HG03103 (cell line): ENCODE measurements around the gene PNPLA7.

Experiments
- ATAC-seq: cut with Tn5 transposase; IDR thresholded peaks from one replicate; pipeline ENCODE4 v1.9.1; 2021; ENCODE audit warnings: low read depth; ENCODE audit not compliant: unreplicated experiment

Gene PNPLA7

DNA sequence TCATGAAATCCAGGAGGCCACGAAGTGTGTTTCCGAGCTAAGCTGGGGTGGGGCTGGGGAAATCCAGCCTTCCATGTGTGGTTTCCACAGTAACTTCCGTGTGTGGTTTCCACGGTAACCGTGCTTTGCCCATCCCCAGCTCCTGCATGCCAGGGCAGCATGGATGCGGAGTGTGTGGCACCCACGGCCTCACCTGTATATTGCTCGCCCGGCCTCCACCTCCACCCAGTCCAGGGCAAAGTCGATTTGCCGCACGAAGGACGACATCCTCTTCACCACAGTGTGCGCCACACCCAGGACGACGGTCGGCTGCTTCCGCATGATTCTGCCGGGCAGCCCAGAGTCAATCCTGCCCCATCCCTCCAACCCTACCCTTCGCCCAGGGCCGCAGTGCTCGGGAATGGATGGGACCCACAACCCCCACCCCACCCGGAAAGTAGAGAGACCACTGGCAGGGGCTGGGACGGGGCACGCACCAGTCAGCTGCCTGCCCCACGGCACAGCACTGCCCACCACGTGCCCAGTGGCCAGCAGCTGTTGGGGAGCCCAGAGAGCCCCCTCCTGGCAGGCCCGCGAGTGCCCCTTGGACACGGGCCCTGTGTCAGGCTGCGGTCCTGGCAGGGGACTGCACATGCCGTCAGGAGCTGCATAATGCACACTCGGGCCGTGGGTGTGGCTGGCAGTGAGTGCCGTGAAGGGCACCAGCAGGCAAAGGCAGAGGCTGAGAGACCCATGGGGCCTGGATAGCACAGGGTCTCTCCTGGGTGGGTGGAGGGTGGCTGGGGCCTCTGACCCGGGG lies 52.1 kb downstream of the PNPLA7 start:
- ATAC-seq: no peak

DNA sequence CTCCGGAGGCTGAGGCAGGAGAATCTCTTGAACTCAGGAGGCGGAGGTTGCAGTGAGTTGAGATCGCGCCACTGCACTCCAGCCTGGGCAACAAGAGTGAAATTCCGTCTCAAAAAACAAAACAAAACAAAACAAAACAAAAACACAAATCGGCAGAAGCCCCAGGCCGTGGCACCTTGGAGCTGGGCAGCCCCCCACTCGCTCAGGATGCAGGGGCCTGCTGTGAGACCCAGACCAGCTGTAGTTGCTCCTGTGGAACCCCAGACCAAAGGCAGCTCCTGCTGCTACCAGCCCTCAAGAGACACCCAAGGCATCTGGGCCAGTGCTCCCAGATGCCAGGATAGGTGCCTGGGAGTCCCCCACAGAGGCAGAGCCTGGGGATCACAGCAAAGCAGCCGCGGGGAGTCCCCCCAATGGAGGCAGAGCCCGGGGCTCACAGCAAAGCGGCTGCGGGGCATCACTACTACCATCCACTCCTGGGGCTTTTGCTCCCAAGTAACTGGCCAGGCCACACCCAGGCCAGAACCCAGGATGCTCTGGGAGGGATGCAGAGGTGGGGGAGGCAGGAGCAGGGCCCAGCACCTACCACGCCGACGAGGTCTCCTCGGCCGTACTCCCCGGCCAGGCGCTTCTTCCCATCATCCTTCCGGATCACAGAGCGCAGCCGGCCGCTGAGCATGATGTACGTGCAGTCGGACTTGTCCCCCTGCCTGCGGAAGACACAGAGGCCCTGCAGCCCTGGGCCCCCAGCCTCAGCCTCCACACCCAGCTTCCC lies 53.4 kb downstream of the PNPLA7 start:
- ATAC-seq: no peak

DNA sequence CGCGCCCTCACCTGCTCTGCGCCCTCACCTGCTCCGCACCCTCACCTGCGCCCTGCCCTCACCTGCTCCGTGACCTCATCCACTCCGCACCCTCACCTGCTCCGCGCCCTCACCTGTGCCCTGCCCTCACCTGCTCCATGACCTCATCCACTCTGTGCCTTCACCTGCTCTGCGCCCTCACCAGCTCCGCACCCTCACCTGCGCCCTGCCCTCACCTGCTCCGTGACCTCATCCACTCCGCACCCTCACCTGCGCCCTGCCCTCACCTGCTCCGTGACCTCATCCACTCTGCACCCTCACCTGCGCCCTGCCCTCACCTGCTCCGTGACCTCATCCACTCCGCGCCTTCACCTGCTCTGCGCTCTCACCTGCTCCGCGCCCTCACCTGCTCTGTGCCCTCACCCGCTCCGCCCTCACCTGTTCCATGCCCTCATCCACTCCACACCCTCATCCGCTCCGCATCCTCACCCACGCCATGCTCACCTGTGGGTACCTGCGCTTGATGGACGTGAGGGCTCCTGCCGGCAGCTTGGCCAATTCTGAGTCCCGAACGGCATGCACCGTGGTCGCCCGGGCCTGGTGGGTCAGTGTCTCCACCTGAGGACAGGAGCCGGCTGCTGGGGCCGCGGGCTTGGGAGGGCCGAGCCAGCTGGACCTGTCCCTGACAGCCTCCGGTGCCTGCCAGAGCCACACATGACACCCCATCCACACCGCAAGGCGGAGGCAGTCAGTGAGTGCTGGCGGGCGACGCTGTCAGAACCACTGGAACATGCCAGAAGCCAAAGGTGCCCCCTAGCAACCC lies 55.5 kb downstream of the PNPLA7 start:
- ATAC-seq: no peak

DNA sequence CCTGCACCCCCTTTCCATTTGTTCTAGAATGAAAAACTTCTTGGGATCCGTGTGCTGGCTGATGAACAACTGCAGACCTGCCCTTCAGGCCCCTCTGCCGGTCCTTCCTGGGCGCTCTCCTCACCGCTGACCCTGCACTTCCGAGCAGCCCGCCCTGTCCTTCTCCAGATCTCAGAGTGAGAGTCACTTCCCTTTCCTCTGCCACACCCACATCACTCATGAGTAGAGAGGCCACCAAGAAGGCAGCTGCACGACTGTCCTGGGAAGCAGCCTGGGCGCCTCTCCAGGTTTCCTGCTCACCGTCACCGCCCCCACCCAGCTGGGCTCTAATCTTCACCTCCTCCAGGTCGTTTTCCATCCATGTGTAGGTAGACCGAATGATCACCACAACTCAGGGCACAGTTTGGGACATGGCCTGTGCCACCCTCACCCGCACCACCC lies 56.1 kb downstream of the PNPLA7 start:
- no peak for ATAC-seq

DNA sequence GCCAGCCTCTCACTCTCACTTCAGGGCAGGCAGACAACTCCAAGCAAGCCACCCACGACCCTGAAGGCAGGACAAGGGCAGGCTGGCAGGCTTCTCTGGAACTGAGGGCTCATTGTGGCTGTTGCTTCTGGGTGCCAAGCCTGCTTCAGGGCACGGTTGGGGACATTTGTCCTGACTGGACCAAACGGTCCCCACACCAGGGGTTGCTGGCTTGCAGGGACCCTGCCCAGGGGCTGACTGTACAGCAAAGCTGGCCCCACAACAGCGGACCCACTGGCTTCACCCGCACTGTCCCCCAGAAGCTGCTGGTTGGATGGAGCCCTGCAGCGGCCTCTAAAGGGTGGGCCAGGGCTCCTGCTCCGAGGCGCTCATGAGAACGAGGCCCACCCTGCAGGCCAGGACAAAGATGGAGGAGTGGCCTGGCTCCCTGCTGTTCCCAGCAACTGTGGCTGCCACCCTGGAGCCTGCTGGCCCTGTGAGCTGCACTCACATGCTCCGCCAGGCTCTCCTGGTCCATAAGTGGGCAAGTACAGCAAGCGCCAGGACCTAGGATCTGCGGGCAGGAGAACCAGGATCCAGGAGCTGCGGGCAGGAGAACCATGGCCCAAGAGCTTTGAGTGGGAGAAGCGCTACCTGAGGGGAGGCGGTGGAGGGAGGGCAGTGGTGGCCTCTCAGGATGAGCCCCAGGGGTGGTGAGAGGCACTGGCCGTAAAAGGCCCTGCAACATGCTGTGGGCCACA lies 56.7 kb downstream of the PNPLA7 start:
- ATAC-seq: no peak

DNA sequence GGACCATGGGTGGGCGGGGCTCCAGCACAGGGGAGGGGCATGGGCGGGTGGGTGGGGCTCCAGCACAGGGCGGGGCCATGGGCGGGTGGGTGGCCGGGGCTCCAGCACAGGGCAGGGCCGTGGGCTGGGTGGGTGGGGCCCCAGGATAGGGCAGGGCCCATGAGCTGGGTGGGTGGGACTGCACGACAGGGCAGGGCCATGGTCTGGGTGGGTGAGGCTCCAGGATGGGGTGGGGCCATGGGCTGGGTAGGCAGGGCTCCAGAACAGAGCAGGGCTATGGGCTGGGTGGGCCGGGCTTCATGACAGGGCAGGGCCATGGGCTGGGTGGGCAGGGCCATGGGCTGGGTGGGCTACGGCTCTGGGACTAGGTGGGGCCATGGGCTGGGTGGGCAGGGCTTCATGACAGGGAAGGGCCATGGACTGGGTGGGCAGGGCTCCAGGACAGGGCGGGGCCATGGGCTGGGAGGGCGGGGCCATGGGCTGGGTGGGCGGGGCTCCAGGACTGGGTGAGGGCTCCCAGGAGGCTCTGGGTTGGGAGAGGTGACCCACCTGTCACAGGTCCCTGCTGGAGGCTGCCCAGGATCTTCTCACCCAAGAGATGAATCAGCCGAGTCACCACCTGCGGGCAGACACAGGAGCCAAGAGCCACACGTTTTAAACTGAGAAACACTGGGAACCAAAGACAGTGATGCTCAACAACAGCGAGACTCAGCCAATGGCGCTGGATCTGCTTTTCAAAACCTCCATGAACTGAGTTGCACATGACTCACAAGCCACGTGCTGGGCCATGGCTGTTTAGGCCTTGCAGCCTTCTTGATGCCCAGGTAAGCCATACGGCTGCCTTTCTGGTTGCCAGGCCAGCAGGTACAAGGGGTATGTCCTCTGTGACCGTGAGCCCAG lies 57.5 kb downstream of the PNPLA7 start:
- no peak for ATAC-seq

DNA sequence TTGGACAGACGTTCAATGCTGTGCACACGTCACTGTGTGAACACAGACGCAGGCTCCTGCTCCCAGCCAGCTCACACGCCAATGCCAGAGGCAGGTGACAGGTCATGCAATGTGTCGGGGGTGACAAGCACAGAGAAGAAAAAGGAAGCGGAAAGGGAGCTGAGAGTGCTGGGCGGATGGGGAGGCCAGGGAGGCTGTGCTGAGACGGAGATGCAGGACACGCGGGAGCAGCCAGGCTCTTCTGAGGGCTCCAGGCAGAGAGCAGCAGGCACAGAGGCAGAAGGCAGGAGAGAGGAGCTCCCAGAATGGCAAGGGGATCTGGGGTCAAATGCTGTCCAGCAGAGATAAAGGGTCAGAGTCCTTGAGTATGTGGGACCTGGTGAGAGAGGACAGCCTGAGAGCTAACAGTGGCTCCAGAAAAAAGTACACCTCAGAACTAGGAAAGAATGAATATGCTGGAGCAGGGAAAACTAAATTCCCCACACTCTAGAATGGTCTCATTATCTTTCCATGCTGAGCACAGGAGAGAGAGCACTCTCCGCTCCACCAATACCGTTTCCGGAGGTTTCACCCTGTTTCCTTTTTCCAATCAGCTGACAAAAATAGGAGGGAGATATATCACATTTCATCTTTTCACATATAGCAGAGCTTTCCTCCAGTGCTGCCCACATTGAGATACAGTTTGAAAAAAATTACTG lies 58.3 kb downstream of the PNPLA7 start:
- no peak for ATAC-seq

DNA sequence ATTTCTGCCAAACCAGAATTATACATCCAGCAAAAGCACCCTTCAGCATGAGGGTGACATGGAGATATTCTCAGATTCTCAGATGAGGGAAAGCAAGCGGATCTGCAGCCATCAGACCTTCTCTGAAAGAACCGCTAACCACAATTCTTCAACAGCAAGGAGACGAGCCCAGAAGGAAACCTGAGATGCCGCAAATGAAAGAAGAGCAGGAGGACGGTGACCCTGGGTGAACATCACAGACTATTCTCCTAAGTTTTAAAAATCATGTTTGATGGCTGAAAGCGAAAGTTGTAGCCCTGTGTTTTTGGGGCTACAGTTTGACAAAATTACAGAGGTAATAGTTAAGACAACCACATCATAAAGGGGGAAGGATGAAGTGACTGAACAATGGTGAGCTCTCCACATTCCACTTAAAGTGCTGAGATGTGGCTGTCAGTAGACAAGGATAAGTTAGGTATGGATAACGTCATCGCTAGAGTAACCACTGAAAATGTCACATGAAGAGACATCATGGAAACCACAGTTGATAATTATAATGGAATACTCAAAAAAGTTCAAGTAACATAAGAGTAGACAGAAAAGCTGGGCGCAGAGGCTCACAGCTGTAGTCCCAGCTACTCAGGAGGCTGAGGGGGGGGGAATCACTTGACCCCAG lies 59.5 kb downstream of the PNPLA7 start:
- no peak for ATAC-seq

DNA sequence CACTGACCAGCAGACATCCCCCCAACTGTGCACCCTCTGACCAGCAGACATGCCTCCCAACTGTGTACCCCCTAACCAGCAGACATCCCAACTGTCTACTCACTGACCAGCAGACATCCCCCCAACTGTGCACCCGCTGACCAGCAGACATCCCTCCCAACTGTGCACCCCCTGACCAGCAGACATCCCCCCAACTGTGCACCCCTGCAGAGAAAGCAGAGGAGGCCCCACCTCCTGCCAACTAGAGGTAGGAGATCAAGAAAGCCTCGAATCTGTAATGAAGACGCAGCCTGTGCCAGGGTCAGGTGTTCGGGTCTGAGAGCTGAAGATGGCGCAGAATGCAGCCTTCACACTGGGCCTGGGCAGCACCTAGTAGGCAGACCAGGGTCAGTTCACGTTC lies 61.3 kb downstream of the PNPLA7 start:
- ATAC-seq: no peak

DNA sequence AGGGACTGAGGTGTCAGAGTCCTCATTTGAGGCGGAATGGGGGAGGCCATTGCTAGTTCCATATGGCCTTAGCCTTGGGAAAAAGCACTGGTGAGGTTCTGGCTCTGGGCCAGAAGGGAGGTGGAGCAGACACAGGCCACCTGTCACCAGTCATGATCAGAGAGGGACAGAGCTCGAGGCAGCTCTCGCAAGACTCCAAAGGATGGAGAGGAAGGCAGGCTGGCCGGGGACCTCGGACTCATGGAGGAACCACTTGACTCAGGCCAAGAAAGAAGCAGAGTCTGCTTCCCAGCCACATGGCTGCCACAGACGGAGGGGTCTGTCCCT lies 61.9 kb downstream of the PNPLA7 start:
- ATAC-seq: no peak

DNA sequence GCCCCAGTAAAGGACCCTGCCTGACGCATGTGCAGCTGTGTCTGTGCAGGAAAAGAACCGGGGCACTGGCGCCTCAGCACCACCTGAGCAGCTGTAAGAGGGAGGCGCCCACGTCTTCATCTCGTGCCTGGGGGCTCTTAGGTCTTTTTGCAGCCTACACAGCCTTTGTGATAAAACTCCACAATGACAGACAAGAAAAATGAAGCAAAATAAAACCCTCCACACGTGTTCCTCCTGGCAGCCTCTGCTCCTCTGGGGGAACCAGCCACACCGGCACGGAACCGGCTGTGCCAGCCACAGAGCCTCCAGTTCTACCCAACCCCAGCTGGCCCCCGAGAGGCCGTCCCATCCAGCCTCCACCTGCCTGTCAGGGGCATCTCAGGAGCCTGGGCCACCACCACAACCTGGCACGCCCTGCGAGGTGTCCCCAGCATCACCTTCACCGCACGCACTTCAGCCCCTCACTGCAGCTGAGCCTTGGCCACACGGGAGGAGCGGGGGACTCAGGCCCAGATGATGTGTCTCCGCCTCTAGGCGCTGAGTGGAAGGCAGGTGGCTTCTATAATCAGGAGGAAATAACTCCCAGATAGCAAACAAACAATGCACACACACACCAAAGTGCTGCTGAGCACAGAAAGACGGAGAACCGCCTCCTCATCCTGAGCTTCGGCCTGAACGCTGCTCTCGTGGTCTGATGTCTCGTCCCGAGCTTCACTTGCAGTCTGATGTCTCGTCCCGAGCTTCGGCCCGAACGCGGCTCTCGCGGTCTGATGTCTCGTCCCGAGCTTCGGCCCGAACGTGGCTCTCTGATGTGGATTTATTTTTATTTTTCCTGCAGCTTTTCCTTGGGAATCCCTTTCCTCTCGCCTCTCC lies 62.5 kb downstream of the PNPLA7 start:
- no peak for ATAC-seq

DNA sequence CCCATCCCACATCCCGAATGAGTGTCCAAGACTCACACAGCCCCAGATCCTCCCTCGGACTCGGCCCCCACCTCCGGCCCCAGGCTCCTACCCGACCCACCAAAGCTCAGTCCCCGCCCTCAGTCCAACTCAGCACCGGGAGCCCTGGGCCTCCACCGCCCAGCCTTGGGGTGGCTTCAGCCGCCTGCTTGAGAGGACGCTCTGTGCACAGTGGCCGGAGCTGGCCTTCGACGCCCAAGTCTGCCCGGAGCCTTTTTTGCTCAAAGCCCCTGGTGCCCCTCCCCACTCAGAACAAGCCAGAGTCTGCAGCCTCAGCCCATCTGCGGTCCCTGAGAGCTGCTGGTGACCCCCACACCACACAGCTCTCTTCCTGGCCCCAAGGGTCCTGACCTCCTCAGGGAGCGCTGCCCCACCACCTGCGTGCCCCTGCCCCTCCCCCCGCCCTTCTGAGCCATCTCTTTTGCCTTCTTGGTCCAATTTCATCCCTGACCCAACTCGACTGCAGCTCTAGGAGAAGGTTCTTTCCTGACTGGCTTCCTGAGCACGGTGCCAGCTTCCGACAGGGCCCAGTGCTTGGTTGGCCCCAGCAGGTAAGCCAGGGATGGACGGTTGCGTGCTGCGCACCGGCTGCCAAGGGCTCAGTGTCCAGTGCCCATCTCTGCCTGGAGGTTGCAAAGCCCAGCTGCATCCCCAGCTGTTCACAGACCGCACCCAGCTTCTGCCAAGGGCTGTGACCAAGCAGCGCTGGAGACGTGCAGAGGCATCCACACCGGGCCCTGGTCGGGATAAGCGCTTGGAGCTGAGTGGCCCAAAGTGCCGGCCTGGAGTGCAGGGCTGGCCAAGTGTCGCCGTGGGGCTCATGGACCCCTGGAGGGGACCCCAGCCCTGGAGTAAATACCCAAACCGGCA lies 63.4 kb downstream of the PNPLA7 start:
- ATAC-seq: no peak

DNA sequence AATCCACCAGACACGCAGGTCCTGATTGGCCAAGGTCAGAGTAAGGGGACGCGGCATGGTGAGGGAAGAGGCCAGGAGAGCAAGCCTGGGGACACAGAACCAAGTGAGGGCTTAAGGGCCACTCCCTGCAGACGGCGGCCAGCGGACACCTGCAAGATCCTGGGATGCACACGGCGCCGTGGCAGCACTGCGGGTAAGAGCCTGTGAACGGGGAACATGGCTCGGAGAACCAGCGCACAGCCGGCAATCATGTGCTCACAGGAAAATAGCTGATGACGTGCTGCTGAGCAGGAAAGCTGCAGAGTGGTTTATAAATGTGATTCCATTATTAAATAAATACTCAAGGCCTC lies 64.1 kb downstream of the PNPLA7 start:
- ATAC-seq: no peak

DNA sequence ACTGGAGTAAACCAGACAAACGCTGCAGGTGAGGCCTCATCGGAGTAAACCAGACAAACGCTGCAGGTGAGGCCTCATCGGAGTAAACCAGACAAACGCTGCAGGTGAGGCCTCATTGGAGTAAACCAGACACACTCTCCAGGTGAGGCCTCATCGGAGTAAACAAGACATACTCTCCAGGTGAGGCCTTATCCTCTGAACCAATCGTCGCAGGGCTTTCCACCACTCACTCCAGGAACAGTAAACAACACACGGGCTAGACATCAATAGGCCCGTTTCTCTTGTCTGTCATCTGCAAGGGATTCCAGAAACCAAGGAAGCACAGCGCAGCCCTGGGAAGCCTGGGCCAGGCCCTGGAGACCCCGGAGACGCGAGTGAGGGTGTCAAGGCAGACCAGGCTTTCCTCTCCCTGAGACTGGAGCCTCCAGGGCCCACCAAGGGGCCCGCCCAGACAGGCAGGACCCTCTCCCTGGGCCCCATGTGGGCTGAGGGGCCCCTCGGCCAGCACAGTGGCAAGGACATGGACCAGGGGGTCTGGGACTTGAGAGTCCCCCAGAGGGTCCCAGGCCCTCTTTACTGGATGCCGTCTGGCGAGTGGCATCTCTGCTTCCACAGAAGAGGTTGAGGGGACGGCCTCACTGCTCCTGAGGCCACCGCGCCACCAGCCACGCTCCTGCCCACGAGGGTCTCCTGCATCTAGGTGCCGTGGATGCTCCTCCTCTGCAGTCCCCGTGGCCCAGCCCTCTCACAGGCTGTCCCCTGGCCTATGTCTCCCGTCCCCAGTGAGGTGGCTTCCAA lies 64.7 kb downstream of the PNPLA7 start:
- no peak for ATAC-seq

DNA sequence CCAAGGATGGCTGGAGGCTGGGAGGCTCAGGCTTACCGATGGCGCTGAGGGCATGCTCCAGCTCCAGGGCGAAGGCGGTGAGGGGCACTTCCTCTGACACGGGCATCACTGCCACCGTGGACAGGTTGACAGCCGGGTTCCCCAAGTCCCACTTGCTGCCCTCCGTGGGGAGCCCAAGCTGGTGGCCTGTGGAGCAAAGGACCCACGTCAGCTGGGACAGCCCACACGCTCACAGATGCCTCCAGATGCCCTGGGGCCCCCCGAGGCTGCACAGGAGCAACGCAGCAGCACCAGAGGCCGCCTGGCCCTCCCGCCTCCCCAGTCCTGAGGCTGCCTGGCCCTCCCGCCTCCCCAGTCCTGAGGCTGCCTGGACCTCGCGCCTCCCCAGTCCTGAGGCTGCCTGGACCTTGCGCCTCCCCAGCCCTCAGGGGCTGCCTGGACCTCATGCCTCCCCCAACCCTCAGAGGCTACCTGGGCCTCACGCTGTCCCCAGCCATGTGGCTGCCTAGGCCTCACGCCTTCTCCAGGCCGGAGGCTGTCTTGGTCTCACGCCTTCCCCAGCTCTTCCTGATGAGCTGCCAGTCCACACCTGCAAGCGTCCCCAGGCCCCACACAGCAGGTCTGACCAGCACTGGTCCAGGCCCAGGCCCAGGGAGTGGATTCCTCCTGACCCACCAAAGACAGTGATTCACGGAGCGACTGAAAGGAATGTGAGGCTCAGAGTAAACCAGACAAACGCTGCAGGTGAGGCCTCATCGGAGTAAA lies 65.5 kb downstream of the PNPLA7 start:
- no peak for ATAC-seq
